Sigmoid colon (tissue), 7 donors: ENCODE measurements around the gene AMBP. TPM values are rescaled to one million over a fixed set of nuclear protein-coding genes. Genes with fewer than 3 reads are reported as not detected.

Experiments
- DNase-seq: peaks from one replicate; pipeline ENCODE4 v3.0.0-alpha.2; 2019
- H3K27ac ChIP-seq, 4 donors: fragments of 200-600 bp; sonication (generic); one replicate each; pipeline ENCODE4 v1.5.1; 2016 to 2019; ENCODE audit warnings: mild to moderate bottlenecking in 1 of 4
- H3K27me3 ChIP-seq, 3 donors: fragments of 200-600 bp; sonication (generic); one replicate each; pipeline ENCODE4 v1.5.1; 2019; ENCODE audit warnings: mild to moderate bottlenecking in 1 of 3
- H3K36me3 ChIP-seq, 4 donors: fragments of 200-600 bp; sonication (generic); one replicate each; pipeline ENCODE4 v1.5.1; 2016 to 2019
- H3K4me1 ChIP-seq, 4 donors: fragments of 200-600 bp; sonication (generic); one replicate each; pipeline ENCODE4 v1.5.1; 2017 to 2019
- H3K4me3 ChIP-seq, 4 donors: fragments of 200-600 bp; sonication (generic); one replicate each; pipeline ENCODE4 v1.5.1; 2017 to 2019; ENCODE audit warnings: mild to moderate bottlenecking in 2 of 4, moderate library complexity in 1 of 4
- H3K9me3 ChIP-seq, 4 donors: fragments of 200-600 bp in 3 of 4; sonication (generic) in 3 of 4; one replicate each; pipeline versions ENCODE4 v1.5.1 to v1.6.1; 2013 to 2019
- CTCF ChIP-seq, 4 experiments: fragments of 450-650 bp in 3 of 4; fragments of 200-600 bp in 1 of 4; IDR thresholded peaks; one replicate each; pipeline ENCODE4 v1.5.1; 2016 to 2019; ENCODE audit warnings: antibody characterized with exemption in 4 of 4, mild to moderate bottlenecking in 3 of 4, moderate library complexity in 2 of 4
- EP300 ChIP-seq, 4 donors: sonication (generic); formaldehyde crosslinking; IDR thresholded peaks; one replicate each; pipeline ENCODE4 v1.6.1; 2017; ENCODE audit warnings: antibody characterized with exemption in 4 of 4
- POLR2A ChIP-seq, 2 donors: fragments of 450-650 bp; IDR thresholded peaks; one replicate each; pipeline ENCODE4 v1.6.1; 2016; ENCODE audit warnings: antibody characterized with exemption in 2 of 2, mild to moderate bottlenecking in 2 of 2, moderate library complexity in 2 of 2
- POLR2AphosphoS5 ChIP-seq, 4 donors: sonication (generic); formaldehyde crosslinking; IDR thresholded peaks; one replicate each; pipeline ENCODE4 v1.6.1; 2017; ENCODE audit warnings: antibody characterized with exemption in 4 of 4
- WGBS, 2 donors: extraction: QIAGEN DNeasy Blood & Tissue Kit; methylation state at CpG; one replicate each; pipeline ENCODE4 v1.1.7; 2013; 5-methylcytosine and 5-hydroxymethylcytosine counted together
- intact Hi-C: fragments of 100-400 bp; cut with DNase I; formaldehyde crosslinking; loops from one replicate; pipeline ENCODE4 v1.15.1; 2023
- polyA plus RNA-seq, 3 donors: library from polyadenylated mRNA; stranded (reverse); fragments of 200-250 nt; gene quantifications; one replicate each; pipeline ENCODE4 v1.2.3, GENCODE V29; 2013
- total RNA-seq, 4 donors: library from RNA; depleted of rRNA; stranded (reverse); fragments of >200 nt; gene quantifications; one replicate each; pipeline ENCODE4 v1.1.0, GENCODE V29; 2016
- donor health status: healthy with polysubstance abuse.
- donor health status: Bipolar disorder and iron deficiency.
- donor health status: healthy.

Gene AMBP
- total and polyA plus RNA-seq, 7 donors: 0.66 TPM; not detected in 6

GRCh38 chr9:114105236-114105635 is 27.1 kb upstream of the AMBP start:
- Histone ChIP-seq H3K36me3 (no peaks in the 10 kb centered on the region), H3K4me1 (no peaks in the 10 kb centered on the region), H3K27me3 (no peaks in the 10 kb centered on the region), H3K27ac (no peak overlapping the region), H3K9me3 (peaks cover 0 to 5% (median 0%) of the 10 kb centered on the region in 4 donors), H3K4me3 (no peak overlapping the region)
- 79 to 87% methylated on average over 5 of the region's 5 CpGs for WGBS, 2 donors
- DNase-seq: no peak
- intact Hi-C loops: loop anchor here (5.0 to 10.0 kb wide), 2 partner anchors 50 to 167 kb away; partner anchors contain the start of gene COL27A1
- TF ChIP-seq EP300 (IDR thresholded peaks at IDR 0.05) (no peak), CTCF (IDR thresholded peaks at IDR 0.05) (no peak), POLR2AphosphoS5 (IDR thresholded peaks at IDR 0.05) (no peak), POLR2A (IDR thresholded peaks at IDR 0.05) (no peak)

GRCh38 chr9:114102484-114102883 is 24.4 kb upstream of the AMBP start:
- intact Hi-C loops: loop anchor here (10.0 kb wide), 1 partner anchor 52 kb away; the partner anchor contains the start of gene COL27A1
- Histone ChIP-seq H3K27me3 (peaks cover 13 to 25% (median 17%) of the 10 kb centered on the region in 3 donors), H3K9me3 (peaks cover 0 to 5% (median 0%) of the 10 kb centered on the region in 4 donors), H3K4me1 (peaks cover 0 to 15% (median 11%) of the 10 kb centered on the region in 4 donors), H3K27ac (no peak overlapping the region), H3K36me3 (no peaks in the 10 kb centered on the region), H3K4me3 (no peak overlapping the region)
- no peak for TF ChIP-seq CTCF (IDR thresholded peaks at IDR 0.05)
- TF ChIP-seq POLR2AphosphoS5 (IDR thresholded peaks at IDR 0.05): no peak
- no peak for TF ChIP-seq POLR2A (IDR thresholded peaks at IDR 0.05)
- no peak for TF ChIP-seq EP300 (IDR thresholded peaks at IDR 0.05)
- DNase-seq: no peak

GRCh38 chr9:114100536-114100935 is 22.4 kb upstream of the AMBP start:
- H3K36me3 ChIP-seq: no peaks in the 10 kb centered on the region
- no peak for TF ChIP-seq POLR2AphosphoS5 (IDR thresholded peaks at IDR 0.05)
- TF ChIP-seq EP300 (IDR thresholded peaks at IDR 0.05): no peak
- TF ChIP-seq POLR2A (IDR thresholded peaks at IDR 0.05): no peak
- TF ChIP-seq CTCF (IDR thresholded peaks at IDR 0.05): no peak
- intact Hi-C loops: loop anchor here (10.0 kb wide), 1 partner anchor 54 kb away; the partner anchor contains the start of gene COL27A1
- DNase-seq: no peak
- peaks cover 20 to 41% (median 26%) of the 10 kb centered on the region in 3 donors for H3K27me3 ChIP-seq
- H3K4me1 ChIP-seq: peaks cover 0 to 17% (median 13%) of the 10 kb centered on the region in 4 donors
- H3K4me3 ChIP-seq: no peak overlapping the region
- WGBS, 2 donors: 92 to 94% methylated on average over 1 of the region's 1 CpG
- no peak overlapping the region for H3K27ac ChIP-seq
- peaks cover 0 to 5% (median 0%) of the 10 kb centered on the region in 4 donors for H3K9me3 ChIP-seq

- TF ChIP-seq CTCF (IDR thresholded peaks at IDR 0.05) (no peak), POLR2AphosphoS5 (IDR thresholded peaks at IDR 0.05) (no peak), POLR2A (IDR thresholded peaks at IDR 0.05) (no peak), EP300 (IDR thresholded peaks at IDR 0.05) (no peak)
- no peak for DNase-seq
- Histone ChIP-seq H3K36me3 (no peaks in the 10 kb centered on the region), H3K4me1 (peaks cover 0 to 17% (median 13%) of the 10 kb centered on the region in 4 donors), H3K4me3 (no peak overlapping the region), H3K27ac (no peak overlapping the region), H3K9me3 (peaks cover 0 to 5% (median 0%) of the 10 kb centered on the region in 4 donors), H3K27me3 (peaks cover 20 to 48% (median 26%) of the 10 kb centered on the region in 3 donors)
- intact Hi-C loops: loop anchor here (10.0 kb wide), 1 partner anchor 55 kb away; the partner anchor contains the start of gene COL27A1
- WGBS, 2 donors: 30 to 68% methylated on average over 2 of the region's 2 CpGs
Observed at GRCh38 chr9:114099669-114100270, 21.7 kb upstream of the AMBP start.
